K562 (cell line): Measurements from ENCODE around the gene ORC1. TPM values are rescaled to one million over a fixed set of nuclear protein-coding genes. Genes with fewer than 3 reads are reported as not detected.

Experiments used
- ATAC-seq: fragments of 200-7000 bp; cut with Tn5 transposase; 3 replicates; pipeline ENCODE4 v1.9.1; 2020; ENCODE audit warnings: moderate library complexity
- BruUV-seq: library from RNA; stranded (reverse); fragments of 400-500 nt; replicated peaks from 2 replicates; lab custom pipeline; 2021; lab: Mats Ljungman, UMichigan
- CTCF ChIA-PET: fragments of 300-600 bp; formaldehyde crosslinking; extraction: SDS; loops from one replicate; lab custom pipeline; 2021; ENCODE audit warnings: low intra/inter-chr PET ratio; lab: Yijun Ruan, JAX
- POLR2A ChIA-PET: fragments of 300-600, 350-650 bp; sonication (Branson Sonifier 250); formaldehyde crosslinking; extraction: SDS; loops from one replicate; lab custom pipeline; 2021; ENCODE audit warnings: antibody characterized with exemption, inconsistent platforms; lab: Yijun Ruan, JAX
- DNase-seq, 4 experiments: peaks; one replicate each; pipeline versions ENCODE4 v3.0.0 to v3.0.0-alpha.2; 2011 to 2018; ENCODE audit warnings: low spot score in 3 of 4, mixed read lengths in 3 of 4; ENCODE audit errors: extremely low read depth in 1 of 4
- FAIRE-seq: peaks from 2 replicates; lab custom pipeline; 2011; peaks lifted over from hg19 to GRCh38; lab: Jason Lieb, UNC
- H2AFZ ChIP-seq: 2 replicates; pipeline ENCODE4 v1.6.0; 2011; ENCODE audit warnings: low read depth, low read length, control low read depth, inconsistent platforms
- H3K27ac ChIP-seq: fragments of 200-600 bp; 3 replicates; pipeline ENCODE4 v1.8.0; 2011; ENCODE audit warnings: low read depth, mild to moderate bottlenecking, control low read depth, inconsistent platforms, low read length, moderate library complexity, mixed read lengths; ENCODE audit errors: extremely low read depth
- H3K27me3 ChIP-seq, 2 experiments: fragments of 300-600 bp in 1 of 2; 2 replicates in 1 of 2; 3 replicates in 1 of 2; pipeline versions ENCODE4 v1.6.0 to v1.8.0; 2011; ENCODE audit warnings: inconsistent platforms in 2 of 2, low read length in 2 of 2, mild to moderate bottlenecking in 1 of 2, mixed read lengths in 1 of 2, moderate library complexity in 1 of 2; ENCODE audit not compliant: control insufficient read depth in 2 of 2, insufficient read depth in 2 of 2
- H3K36me3 ChIP-seq: fragments of 300-600 bp; 3 replicates; pipeline ENCODE4 v1.8.0; 2011; ENCODE audit warnings: mild to moderate bottlenecking, low read length, inconsistent platforms; ENCODE audit not compliant: control insufficient read depth, insufficient read depth
- H3K4me1 ChIP-seq, 2 experiments: fragments of 200-600 bp in 1 of 2; replicated peaks in 1 of 2; 2 replicates in 1 of 2; 3 replicates in 1 of 2; pipeline versions ENCODE4 v1.5.1 to v1.8.0; 2011; ENCODE audit warnings: inconsistent platforms in 2 of 2, low read length in 2 of 2, mild to moderate bottlenecking in 1 of 2, mixed read lengths in 1 of 2, moderate library complexity in 1 of 2; ENCODE audit not compliant: control insufficient read depth in 2 of 2, insufficient read depth in 2 of 2
- H3K4me2 ChIP-seq: 2 replicates; pipeline ENCODE4 v1.6.1; 2011; ENCODE audit warnings: low read length, control low read depth, inconsistent platforms, mixed read lengths; ENCODE audit not compliant: insufficient read depth
- H3K4me3 ChIP-seq: fragments of 200-600 bp; sonication (generic), shearing (Covaris generic); 2 replicates; pipeline ENCODE4 v1.5.1; 2016; ENCODE audit warnings: control low read depth, inconsistent platforms
- H3K79me2 ChIP-seq: fragments of 200-600 bp; 3 replicates; pipeline ENCODE4 v1.8.0; 2011; ENCODE audit warnings: low read length, inconsistent platforms; ENCODE audit not compliant: control insufficient read depth, insufficient read depth
- H3K9ac ChIP-seq, 2 experiments: 2 replicates each; pipeline versions ENCODE4 v1.6.0 to v1.6.1; 2011; ENCODE audit warnings: low read depth in 2 of 2, low read length in 2 of 2, control low read depth in 1 of 2, inconsistent platforms in 1 of 2, mild to moderate bottlenecking in 1 of 2, mixed read lengths in 1 of 2; ENCODE audit not compliant: insufficient read depth in 1 of 2
- H3K9me1 ChIP-seq: one replicate; pipeline ENCODE4 v1.6.0; 2011; ENCODE audit warnings: inconsistent platforms, mild to moderate bottlenecking, low read length, moderate library complexity; ENCODE audit not compliant: control insufficient read depth, insufficient read depth
- H3K9me3 ChIP-seq: replicated peaks from 2 replicates; pipeline ENCODE4 v1.5.1; 2011; ENCODE audit warnings: low read depth, low read length, inconsistent platforms; ENCODE audit not compliant: control insufficient read depth, insufficient read depth
- H4K20me1 ChIP-seq: replicated peaks from 2 replicates; pipeline ENCODE4 v1.6.1; 2011; ENCODE audit warnings: low read length, inconsistent platforms, mixed read lengths; ENCODE audit not compliant: control insufficient read depth, insufficient read depth
- KAT7 ChIP-seq: sonication (generic); formaldehyde crosslinking; IDR thresholded peaks from 2 replicates; pipeline ENCODE4 v1.8.0; 2022; ENCODE audit warnings: missing genetic modification reagents, mild to moderate bottlenecking, borderline replicate concordance
- TCF7 ChIP-seq: sonication (generic); IDR thresholded peaks from 2 replicates; pipeline ENCODE4 v1.6.1; 2016; ENCODE audit warnings: antibody characterized with exemption, borderline replicate concordance
- WGBS: fragments of 100-300 bp; shearing (Covaris generic); methylation state at CpG from one replicate; pipeline ENCODE4 v1.1.6; 2016; ENCODE audit warnings: low coverage, mixed read lengths; ENCODE audit not compliant: insufficient coverage; ENCODE audit errors: missing lambda C conversion rate; 5-methylcytosine and 5-hydroxymethylcytosine counted together
- in situ Hi-C: fragments of 300-500 bp; cut with MboI; formaldehyde crosslinking; loops from 4 replicates; pipeline ENCODE4 v1.15.0; 2018; ENCODE audit warnings: inconsistent platforms, mixed read lengths
- intact Hi-C: fragments of 100-400 bp; cut with micrococcal nuclease; formaldehyde crosslinking; loops from 2 replicates; pipeline ENCODE4 v1.14.2; 2022
- polyA plus RNA-seq, 8 experiments: library from polyadenylated mRNA; depleted of rRNA in 4 of 8; stranded (reverse) in 5 of 8; unstranded in 3 of 8; fragments of >200 nt; fragmentation: Nextera tagmentation in 2 of 8; fragmentation: Illumina TruSeq in 1 of 8; extraction: Ambion mirVana in 2 of 8; extraction: Trizol in 1 of 8; gene quantifications; 2 replicates each; pipeline versions ENCODE4 v1.2.1 to v1.2.3, GENCODE V29; 2011 to 2014; ENCODE audit warnings: inconsistent platforms in 1 of 8, missing spikeins in 1 of 8
- total RNA-seq, 7 experiments: library from RNA; depleted of rRNA in 6 of 7; stranded (reverse); fragments of >200 nt in 6 of 7; fragmentation: Illumina TruSeq in 2 of 7; extraction: Trizol in 2 of 7; gene quantifications; 2 replicates each; pipeline versions ENCODE4 v1.2.1 to v1.2.3, GENCODE V29; 2011 to 2021; ENCODE audit warnings: low replicate concordance in 1 of 7
- TF ChIP-seq, protein P1 (sequence below), 3 experiments: IDR thresholded peaks in 2 of 3; conservative IDR thresholded peaks in 1 of 3; 2 replicates each; pipeline ENCODE4 v1.5.1; 2011 to 2012; ENCODE audit warnings: low read length in 3 of 3, mild to moderate bottlenecking in 3 of 3, control low read depth in 2 of 3, improper control_type of control experiment in 1 of 3, inconsistent platforms in 1 of 3, low read depth in 1 of 3, mixed read lengths in 1 of 3, moderate library complexity in 1 of 3; ENCODE audit not compliant: insufficient read depth in 2 of 3

The ORC1 gene
- total and polyA plus RNA-seq, 9 of the 15 experiments (the other 6 are each of a cell fraction or from before 2014, with no cell fraction given) = 26.4 to 91.6 (median 69.7) TPM

DNA sequence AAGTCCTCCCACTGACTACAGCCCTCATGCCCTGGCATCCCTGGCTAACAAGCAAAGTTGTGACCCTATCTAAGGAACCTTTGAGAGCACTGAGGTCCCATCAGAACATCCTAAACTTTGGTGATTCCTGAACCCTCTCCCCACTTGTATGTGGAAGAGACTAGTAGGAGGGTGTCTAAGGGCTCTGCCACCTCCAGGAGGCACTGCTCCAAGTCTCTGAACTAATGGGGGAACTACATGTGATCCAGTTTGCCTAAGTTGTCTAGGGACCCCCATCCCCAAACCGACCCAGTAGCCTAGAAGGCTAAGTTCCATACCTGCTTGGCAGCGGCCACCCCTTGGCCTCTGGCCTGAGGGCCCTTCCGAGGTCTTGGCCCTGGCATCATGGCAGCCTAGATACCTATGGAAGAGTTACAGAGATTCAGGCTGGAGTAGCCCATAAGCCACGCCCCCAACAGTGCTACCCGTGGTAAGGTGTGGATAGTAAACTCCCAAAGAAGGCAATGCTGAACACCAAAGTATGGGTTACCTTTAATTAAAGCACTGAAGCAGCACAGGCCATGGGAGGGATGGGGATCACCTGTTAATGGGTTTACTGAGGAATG is 39.9 kb downstream of the ORC1 start:
- Histone ChIP-seq H3K4me2 (peak overlapping the region; percentile 91), H3K9me1 (peaks cover 5% of the 10 kb centered on the region), H3K36me3 (peaks cover 56% of the 10 kb centered on the region; the same call in 2 of the 3 replicates), H3K27me3 (no peaks in the 10 kb centered on the region), H2AFZ (no peak overlapping the region), H4K20me1 (no peaks in the 10 kb centered on the region; the same call in 1 of the 2 replicates), H3K79me2 (peaks cover 22% of the 10 kb centered on the region), H3K9me3 (no peaks in the 10 kb centered on the region), H3K9ac (peak overlapping the region; percentile 69 to 95; a peak in 3 of 4 replicates), H3K4me1 (peaks cover 21 to 37% of the 10 kb centered on the region in 2 experiments), H3K27ac (peak overlapping the region; percentile 93), H3K4me3 (peak overlapping the region; percentile 77; the same call in 1 of the 2 replicates)
- FAIRE-seq (no peak), DNase-seq (peak in 1 of 4 experiments; percentile 33), ATAC-seq (no peak)
- intact Hi-C loops = loop anchor here (2.0 kb wide), 1 partner anchor 322 kb away; no protein-coding TSS in a partner anchor
- in situ Hi-C loops = no loop called here
- TF ChIP-seq, protein P1, sequence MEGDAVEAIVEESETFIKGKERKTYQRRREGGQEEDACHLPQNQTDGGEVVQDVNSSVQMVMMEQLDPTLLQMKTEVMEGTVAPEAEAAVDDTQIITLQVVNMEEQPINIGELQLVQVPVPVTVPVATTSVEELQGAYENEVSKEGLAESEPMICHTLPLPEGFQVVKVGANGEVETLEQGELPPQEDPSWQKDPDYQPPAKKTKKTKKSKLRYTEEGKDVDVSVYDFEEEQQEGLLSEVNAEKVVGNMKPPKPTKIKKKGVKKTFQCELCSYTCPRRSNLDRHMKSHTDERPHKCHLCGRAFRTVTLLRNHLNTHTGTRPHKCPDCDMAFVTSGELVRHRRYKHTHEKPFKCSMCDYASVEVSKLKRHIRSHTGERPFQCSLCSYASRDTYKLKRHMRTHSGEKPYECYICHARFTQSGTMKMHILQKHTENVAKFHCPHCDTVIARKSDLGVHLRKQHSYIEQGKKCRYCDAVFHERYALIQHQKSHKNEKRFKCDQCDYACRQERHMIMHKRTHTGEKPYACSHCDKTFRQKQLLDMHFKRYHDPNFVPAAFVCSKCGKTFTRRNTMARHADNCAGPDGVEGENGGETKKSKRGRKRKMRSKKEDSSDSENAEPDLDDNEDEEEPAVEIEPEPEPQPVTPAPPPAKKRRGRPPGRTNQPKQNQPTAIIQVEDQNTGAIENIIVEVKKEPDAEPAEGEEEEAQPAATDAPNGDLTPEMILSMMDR (IDR thresholded peaks at IDR 0.05 in 2 of 3, conservative IDR thresholded peaks at IDR 0.05 in 1 of 3; ENCODE audit: insufficient read depth in 2 of 3, low read depth in 1 of 3, low read length in 3 of 3) = peak in 2 of 3 experiments; percentile 22 to 53; a peak in 4 of 6 replicates
- TF ChIP-seq TCF7 (no peak), KAT7 (CRISPR knock-in tag) (0 out of 2 replicates have a peak, but pooled peaks have one; percentile 8)
- ChIA-PET CTCF (no interaction called here), POLR2A (interaction anchor here (0.5 to 3.7 kb wide), 7 partner anchors 11 to 802 kb away, joined by 3 to 29 read pairs (median 11); partner anchors contain the start of genes ORC1 and PRPF38A)
- WGBS = 63% methylated on average over 5 of the region's 5 CpGs
- TSS peak; percentile 42 for BruUV-seq
